ENCODE data around the gene DDC.
"Not testable (repeated sequence)": the region's sequence is repeated elsewhere in the genome, so short reads cannot be mapped to it uniquely, and the experiment has no call there.

The DDC gene

GRCh38 chr7:50555594-50556140 lies 9.5 kb downstream of the DDC start:
- DNase-seq (ENCODE audit: low read depth), result no peak

GRCh38 chr7:50554431-50555322 lies 10.5 kb downstream of the DDC start:
- no peak for DNase-seq (ENCODE audit: low read depth)

- no peak for DNase-seq (ENCODE audit: low read depth)
Measured at GRCh38 chr7:50553973-50554372, 11.2 kb downstream of the DDC start.

- peak; percentile 34 for DNase-seq (ENCODE audit: low read depth)
Measured at GRCh38 chr7:50552921-50553320, 12.3 kb downstream of the DDC start.

DNA sequence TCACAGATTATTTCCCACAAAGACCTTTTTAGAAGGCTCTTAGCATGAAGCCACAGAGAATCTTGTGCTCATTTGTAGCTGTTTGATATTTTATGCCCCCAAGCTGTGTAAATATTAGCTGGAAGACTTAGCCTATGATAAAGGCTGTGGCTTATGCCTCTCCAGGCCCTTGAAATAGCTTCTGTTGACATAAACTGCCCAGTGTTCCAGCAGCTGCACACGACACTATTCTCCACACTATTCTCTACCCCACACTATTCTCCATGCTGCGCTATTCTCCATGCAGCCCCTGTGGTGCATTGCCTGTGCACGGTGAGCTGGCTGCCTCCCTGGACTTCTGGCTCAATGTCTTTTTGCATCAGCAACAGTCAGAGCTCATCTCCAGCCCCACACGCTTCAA lies 13.1 kb downstream of the DDC start:
- DNase-seq (ENCODE audit: low read depth), result no peak

GRCh38 chr7:50545613-50546012 lies 19.6 kb downstream of the DDC start:
- DNase-seq (ENCODE audit: low read depth), result not testable (repeated sequence)

GRCh38 chr7:50544992-50545391 lies 20.2 kb downstream of the DDC start:
- DNase-seq (ENCODE audit: low read depth), result no peak

DNA sequence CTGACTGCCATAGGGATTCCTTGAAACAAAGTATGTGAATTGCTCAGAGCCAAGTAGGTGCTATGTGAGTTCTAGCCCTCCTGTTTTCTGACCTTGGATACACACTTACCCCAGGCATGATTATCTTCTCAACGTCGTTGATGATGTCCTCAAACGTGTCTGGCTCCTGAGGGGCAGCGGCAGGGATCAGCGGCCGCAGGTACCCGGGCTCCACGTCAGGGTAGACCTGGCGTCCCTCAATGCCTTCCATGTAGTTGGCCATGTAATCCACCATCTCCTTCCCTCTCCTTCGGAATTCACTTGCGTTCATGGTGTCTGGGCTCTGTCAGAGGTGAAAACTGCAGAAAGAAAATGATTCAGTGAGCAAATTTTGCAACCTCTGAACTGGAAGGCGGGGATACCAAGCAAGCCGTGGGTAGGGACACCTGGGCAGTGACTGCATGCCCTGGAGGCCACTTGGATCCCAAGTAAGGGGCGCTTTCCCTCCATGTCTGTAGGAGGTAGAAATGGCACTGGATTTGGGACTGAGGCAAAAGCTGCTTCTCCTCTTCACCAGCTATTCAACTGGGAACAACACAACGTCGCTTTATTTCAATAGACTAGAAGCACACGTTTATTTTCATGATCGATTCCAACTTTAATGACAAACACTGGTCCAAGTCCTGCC lies 21.3 kb downstream of the DDC start:
- no peak for DNase-seq (ENCODE audit: low read depth)

DNA sequence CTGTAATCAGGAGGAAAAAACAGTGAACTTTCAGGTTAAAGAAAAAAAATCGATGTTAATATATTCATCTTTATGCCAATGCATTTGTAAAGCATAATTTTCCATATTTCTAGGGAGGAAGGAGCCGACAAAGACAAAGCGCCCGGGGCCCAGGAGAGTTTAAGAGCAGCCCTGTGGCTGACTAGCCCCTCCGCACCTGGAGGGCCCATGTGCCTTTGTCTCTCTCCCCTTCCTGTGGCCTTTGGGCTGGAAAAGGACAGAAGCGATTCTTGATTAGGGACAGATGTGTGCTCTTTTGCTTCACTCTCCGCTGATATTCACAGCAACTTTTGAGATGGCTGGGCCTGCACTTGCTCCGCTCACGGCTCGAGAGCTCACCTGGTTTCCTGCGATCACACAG lies 23.1 kb downstream of the DDC start:
- DNase-seq (ENCODE audit: low read depth), result no peak

DNA sequence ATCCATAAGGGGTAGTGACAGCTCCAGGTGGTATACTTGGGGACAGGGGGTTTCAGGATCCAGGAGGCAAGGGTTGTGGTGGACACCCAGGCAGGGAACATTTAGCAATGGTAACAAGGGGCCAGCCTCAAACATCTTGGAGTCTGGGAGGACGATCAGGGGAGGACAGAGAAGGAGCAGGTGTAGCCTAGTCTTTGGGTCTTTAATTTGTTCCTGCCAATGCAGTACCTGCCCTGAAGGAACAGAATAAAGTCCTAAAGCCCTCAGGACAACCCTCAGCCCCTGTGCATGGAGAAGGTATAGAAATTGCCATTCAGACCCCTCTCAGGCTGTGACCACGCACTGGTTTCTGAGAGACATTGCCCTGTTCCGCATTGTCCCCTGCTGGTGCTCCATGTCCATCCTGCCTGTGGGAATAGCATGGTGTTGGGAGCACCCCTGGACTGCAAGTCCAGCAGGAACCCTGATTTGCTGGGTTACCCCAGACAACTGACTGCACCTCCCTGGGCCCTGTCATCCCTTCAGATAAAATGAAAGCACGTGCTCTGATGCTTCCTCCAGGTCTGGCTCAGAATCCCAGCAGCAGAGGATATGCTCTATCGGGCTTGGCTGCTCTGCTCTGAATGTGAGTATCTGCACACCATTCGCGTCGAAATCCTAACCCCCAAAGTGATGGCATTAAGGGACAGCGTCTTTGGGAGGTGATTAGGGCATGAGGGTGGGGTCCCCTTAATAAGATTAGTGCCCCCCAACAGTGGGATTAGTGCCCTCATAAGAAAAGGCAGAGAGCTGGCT lies 24.2 kb downstream of the DDC start:
- DNase-seq (ENCODE audit: low read depth), result no peak

- DNase-seq (ENCODE audit: low read depth), result no peak
Measured at GRCh38 chr7:50539725-50540124, 25.5 kb downstream of the DDC start.

- no peak for DNase-seq (ENCODE audit: low read depth)
Measured at GRCh38 chr7:50538478-50538877, 26.7 kb downstream of the DDC start.

- DNase-seq (ENCODE audit: low read depth), result no peak
Measured at GRCh38 chr7:50537417-50537816, 27.8 kb downstream of the DDC start.

GRCh38 chr7:50535291-50535711 lies 29.9 kb downstream of the DDC start:
- DNase-seq (ENCODE audit: low read depth), result peak; percentile 24

DNA sequence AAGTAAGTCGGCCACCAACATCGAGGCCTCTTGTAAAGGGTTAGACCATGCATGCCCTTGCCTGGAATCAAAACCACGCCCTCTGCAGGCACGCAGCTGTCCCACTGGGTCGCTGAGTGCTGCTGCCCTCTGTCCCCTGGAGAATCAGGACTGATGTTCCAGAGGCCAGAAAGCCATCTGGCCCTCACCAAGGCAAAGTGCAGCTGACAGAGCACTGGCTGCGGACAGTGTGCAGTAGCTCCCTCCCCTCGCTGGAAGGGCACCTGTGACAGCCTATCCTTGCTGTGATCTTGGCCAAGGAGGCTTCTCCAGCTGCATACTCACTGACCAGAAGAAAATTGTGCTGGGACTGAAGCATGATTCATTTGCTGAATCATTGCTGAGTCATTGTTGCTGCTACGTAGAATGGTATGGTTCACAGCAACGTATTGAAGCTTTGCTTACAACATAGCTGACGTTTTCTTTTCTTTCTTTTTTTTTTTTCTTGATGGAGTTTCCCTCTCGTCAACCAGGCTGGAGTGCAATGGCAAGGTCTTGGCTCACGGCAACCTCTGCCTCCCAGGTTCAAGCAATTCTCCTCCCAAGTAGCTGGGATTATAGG lies 30.4 kb downstream of the DDC start:
- peak; percentile 97 for DNase-seq (ENCODE audit: low read depth)

GRCh38 chr7:50533866-50534265 lies 31.3 kb downstream of the DDC start:
- no peak for DNase-seq (ENCODE audit: low read depth)

DNA sequence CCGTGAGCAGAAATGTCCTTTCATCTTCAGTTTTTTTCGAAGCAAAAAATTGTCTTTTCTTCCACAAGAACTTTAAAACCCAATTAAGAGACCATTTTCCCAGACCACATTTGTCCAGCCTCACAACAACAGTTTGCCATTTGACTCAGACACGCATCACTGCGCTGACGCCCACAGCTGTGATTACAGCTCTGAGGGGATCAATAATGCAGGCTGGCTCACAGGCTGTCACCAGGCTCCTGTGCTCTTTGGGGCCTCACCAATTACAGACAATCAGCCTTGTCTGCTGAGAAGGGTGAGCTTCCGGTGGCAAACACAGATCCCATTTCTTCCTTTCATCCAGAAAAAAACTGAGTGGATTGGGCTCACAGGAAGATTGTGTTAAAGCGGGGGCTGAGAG lies 33.3 kb downstream of the DDC start:
- no peak for DNase-seq (ENCODE audit: low read depth)

DNA sequence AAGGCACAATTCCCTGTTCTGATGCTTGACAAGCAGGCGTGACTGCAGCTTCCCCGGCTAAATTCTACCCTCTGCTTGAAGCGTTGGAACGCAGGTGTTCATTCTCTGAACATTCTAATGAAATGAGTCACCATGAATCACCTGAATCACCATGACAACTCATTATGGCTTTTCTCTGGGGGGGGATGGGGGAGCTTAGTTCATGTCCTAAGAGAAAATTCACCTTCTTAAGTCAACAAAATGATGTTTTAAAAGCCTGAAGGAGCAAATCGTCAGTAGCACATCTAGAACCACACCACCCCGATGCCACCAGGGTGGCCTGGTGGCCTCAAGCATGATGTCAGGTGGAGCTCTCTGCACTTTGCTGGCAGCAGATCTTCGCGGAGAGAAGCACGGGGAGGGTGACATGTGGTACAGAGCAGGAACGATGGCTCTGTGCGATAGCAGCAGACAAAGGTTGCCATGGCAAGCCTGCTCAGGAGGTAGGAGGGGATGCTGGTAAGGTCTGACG lies 33.7 kb downstream of the DDC start:
- DNase-seq (ENCODE audit: low read depth), result no peak

- no peak for DNase-seq (ENCODE audit: low read depth)
Measured at GRCh38 chr7:50530766-50531165, 34.4 kb downstream of the DDC start.

- no peak for DNase-seq (ENCODE audit: low read depth)
Measured at GRCh38 chr7:50529093-50529862, 35.9 kb downstream of the DDC start.

Measured in fibroblast of gingiva (primary cell).